GM12878 (cell line): ENCODE results near the gene CARD18. TPM values are rescaled to one million over a fixed set of nuclear protein-coding genes. Genes with fewer than 3 reads are reported as not detected.

Experiments
- ATAC-seq: fragments of 200-7000 bp; cut with Tn5 transposase; 3 replicates; pipeline ENCODE4 v1.9.1; 2020; ENCODE audit warnings: mild to moderate bottlenecking, moderate library complexity
- BruUV-seq: library from RNA; stranded (reverse); fragments of 400-500 nt; replicated peaks from 2 replicates; lab custom pipeline; 2021; lab: Mats Ljungman, UMichigan
- CTCF ChIA-PET: fragments of 300-600 bp; sonication (Branson Sonifier 250); formaldehyde crosslinking; extraction: SDS; loops from one replicate; lab custom pipeline; 2021; ENCODE audit warnings: inconsistent platforms; lab: Yijun Ruan, JAX
- POLR2A ChIA-PET: fragments of 350-600 bp; formaldehyde crosslinking; extraction: SDS; loops from one replicate; lab custom pipeline; 2021; ENCODE audit warnings: inconsistent platforms; lab: Charles Lee
- RAD21 ChIA-PET: fragments of 300-600 bp; sonication (Branson Sonifier 250); formaldehyde crosslinking; loops from one replicate; lab custom pipeline; 2023; ENCODE audit warnings: antibody characterized with exemption; ENCODE audit not compliant: unreplicated experiment; lab: Charles Lee
- SMC1A ChIA-PET: fragments of 300-600 bp; sonication (Branson Sonifier 250); formaldehyde crosslinking; loops from one replicate; lab custom pipeline; 2023; ENCODE audit not compliant: unreplicated experiment, uncharacterized antibody; lab: Charles Lee
- DNase-seq: peaks from one replicate; pipeline ENCODE4 v3.0.0-alpha.2; 2011; ENCODE audit warnings: low read depth, low spot score
- FAIRE-seq: peaks from 3 replicates; lab custom pipeline; 2011; peaks lifted over from hg19 to GRCh38; lab: Jason Lieb, UNC
- H2AFZ ChIP-seq: 2 replicates; pipeline ENCODE4 v1.6.0; 2011; ENCODE audit warnings: low read depth, low read length, control low read depth; ENCODE audit not compliant: control insufficient read depth
- H3K27ac ChIP-seq: 2 replicates; pipeline ENCODE4 v1.5.1; 2011; ENCODE audit warnings: control low read depth; ENCODE audit not compliant: control insufficient read depth, insufficient read depth
- H3K27me3 ChIP-seq, 2 experiments: replicated peaks in 1 of 2; 2 replicates each; pipeline versions ENCODE4 v1.6.0 to v1.6.1; 2011; ENCODE audit warnings: low read length in 1 of 2; ENCODE audit not compliant: control insufficient read depth in 2 of 2, insufficient read depth in 2 of 2
- H3K36me3 ChIP-seq, 2 experiments: 2 replicates each; pipeline ENCODE4 v1.5.1; 2011; ENCODE audit warnings: low read length in 1 of 2; ENCODE audit not compliant: control insufficient read depth in 2 of 2, insufficient read depth in 2 of 2
- H3K4me1 ChIP-seq: 2 replicates; pipeline ENCODE4 v1.6.1; 2011; ENCODE audit warnings: mild to moderate bottlenecking, low read length, moderate library complexity, mixed read lengths; ENCODE audit not compliant: control insufficient read depth, insufficient read depth
- H3K4me2 ChIP-seq: 2 replicates; pipeline ENCODE4 v1.6.0; 2011; ENCODE audit warnings: control low read depth; ENCODE audit not compliant: control insufficient read depth, insufficient read depth
- H3K4me3 ChIP-seq: fragments of 200-600 bp; sonication (generic); 2 replicates; pipeline ENCODE4 v1.5.1; 2016
- H3K79me2 ChIP-seq: 2 replicates; pipeline ENCODE4 v1.6.0; 2011; ENCODE audit warnings: low read length; ENCODE audit not compliant: control insufficient read depth, insufficient read depth
- H3K9ac ChIP-seq: 2 replicates; pipeline ENCODE4 v1.8.0; 2011; ENCODE audit warnings: low read length, control low read depth, mixed read lengths; ENCODE audit not compliant: control insufficient read depth, insufficient read depth
- H3K9me3 ChIP-seq: replicated peaks from 3 replicates; pipeline ENCODE4 v1.5.1; 2011; ENCODE audit warnings: mild to moderate bottlenecking, low read length; ENCODE audit not compliant: control insufficient read depth, insufficient read depth
- H4K20me1 ChIP-seq: 2 replicates; pipeline ENCODE4 v1.6.0; 2011; ENCODE audit not compliant: control insufficient read depth, insufficient read depth
- DPF2 ChIP-seq: fragments of 450-650 bp; IDR thresholded peaks from 2 replicates; pipeline ENCODE4 v1.6.1; 2017; ENCODE audit warnings: mild to moderate bottlenecking
- IRF5 ChIP-seq: fragments of 450-650 bp; IDR thresholded peaks from 2 replicates; pipeline ENCODE4 v1.6.1; 2017; ENCODE audit warnings: borderline replicate concordance
- MTA3 ChIP-seq: IDR thresholded peaks from 2 replicates; pipeline ENCODE4 v1.6.1; 2012; ENCODE audit warnings: low read length, inconsistent platforms, borderline replicate concordance
- PKNOX1 ChIP-seq: fragments of 450-650 bp; IDR thresholded peaks from 2 replicates; pipeline ENCODE4 v1.6.1; 2016; ENCODE audit warnings: mild to moderate bottlenecking
- RCOR1 ChIP-seq: conservative IDR thresholded peaks from 2 replicates; pipeline ENCODE4 v1.6.1; 2012; ENCODE audit warnings: low read depth, low read length, improper control_type of control experiment
- STAT1 ChIP-seq: fragments of 450-650 bp; conservative IDR thresholded peaks from 2 replicates; pipeline ENCODE4 v1.6.1; 2014; ENCODE audit warnings: antibody characterized with exemption, mild to moderate bottlenecking
- ZNF384 ChIP-seq: IDR thresholded peaks from 2 replicates; pipeline ENCODE4 v1.6.1; 2012; ENCODE audit warnings: low read depth, mild to moderate bottlenecking, low read length, improper control_type of control experiment, borderline replicate concordance
- WGBS: methylation state at CpG from one replicate; pipeline ENCODE4 v1.1.6; 2016; ENCODE audit warnings: low lambda C conversion rate; ENCODE audit not compliant: insufficient replicate concordance, insufficient coverage; ENCODE audit errors: missing lambda C conversion rate; 5-methylcytosine and 5-hydroxymethylcytosine counted together
- in situ Hi-C: fragments of 300-500 bp; cut with MboI; formaldehyde crosslinking; loops from 9 replicates; pipeline ENCODE4 v1.14.3; 2018; ENCODE audit warnings: mixed read lengths
- intact Hi-C: fragments of 100-400 bp; cut with micrococcal nuclease; formaldehyde crosslinking; loops from one replicate; pipeline ENCODE4 v1.14.2; 2022; ENCODE audit not compliant: unreplicated experiment
- polyA plus RNA-seq, 11 experiments: library from polyadenylated mRNA; depleted of rRNA in 4 of 11; unstranded in 6 of 11; stranded (reverse) in 5 of 11; fragments of >200 nt; fragmentation: Nextera tagmentation in 4 of 11; fragmentation: Illumina TruSeq in 1 of 11; extraction: Ambion mirVana in 4 of 11; extraction: Trizol in 1 of 11; gene quantifications; 1 replicate in 1 of 11; 2 replicates in 10 of 11; pipeline versions ENCODE4 v1.2.1 to v1.2.3, GENCODE V29; 2011 to 2016; ENCODE audit warnings: inconsistent platforms in 2 of 11, missing spikeins in 2 of 11, low read depth in 1 of 11
- total RNA-seq, 4 experiments: library from RNA; depleted of rRNA in 3 of 4; stranded (reverse); fragments of >200 nt in 3 of 4; fragmentation: Illumina TruSeq in 1 of 4; extraction: Trizol in 1 of 4; gene quantifications; 2 replicates each; pipeline versions ENCODE4 v1.2.1 to v1.2.3, GENCODE V29; 2013 to 2021

CARD18 gene
- total and polyA plus RNA-seq, 10 of the 15 experiments (the other 5 are each of a cell fraction or from before 2014, with no cell fraction given): not detected

- POLR2A ChIA-PET: no interaction called here
- intact Hi-C loops (no loop called here), in situ Hi-C loops (no loop called here)
- ATAC-seq (no peak), FAIRE-seq (no peak), DNase-seq (no peak)
- no peaks in the 10 kb centered on the region for H3K36me3 ChIP-seq
- H3K27ac ChIP-seq: no peak overlapping the region
- SMC1A ChIA-PET: interaction anchor here (0.7 kb wide), 1 partner anchor 263 kb away, joined by 3 read pairs; no protein-coding TSS in a partner anchor
- TF ChIP-seq DPF2 (no peak), PKNOX1 (no peak), ZNF384 (no peak), IRF5 (no peak), MTA3 (no peak), RCOR1 (no peak), STAT1 (no peak)
- H2AFZ ChIP-seq: no peak overlapping the region
- no peaks in the 10 kb centered on the region for H3K27me3 ChIP-seq
- H3K4me2 ChIP-seq: no peak overlapping the region
- WGBS: 21% methylated on average over 3 of the region's 3 CpGs
- H3K9me3 ChIP-seq: no peaks in the 10 kb centered on the region
- no peak overlapping the region for H3K4me3 ChIP-seq
- H4K20me1 ChIP-seq: no peaks in the 10 kb centered on the region
- RAD21 ChIA-PET: no interaction called here
- no peaks in the 10 kb centered on the region for H3K4me1 ChIP-seq
- no peaks in the 10 kb centered on the region for H3K79me2 ChIP-seq
- no peak overlapping the region for H3K9ac ChIP-seq
- CTCF ChIA-PET: no interaction called here
- no TSS peak for BruUV-seq
Observed at GRCh38 chr11:105183426-105183825, 43.9 kb upstream of the CARD18 start.
